Measurements from ENCODE around the gene TTC28. TPM values are rescaled to one million over a fixed set of nuclear protein-coding genes. Genes with fewer than 3 reads are reported as not detected.

TTC28 gene
- total RNA-seq, 1 experiment from 2014 or later = not detected

GRCh38 chr22:27993774-27994350 is 685.8 kb downstream of the TTC28 start:
- H3K27ac Mint-ChIP-seq (ENCODE audit: low read depth, unreplicated experiment) = no peak overlapping the region
- intact Hi-C loops (cut with micrococcal nuclease) = no loop called here
- no peak for DNase-seq (ENCODE audit: unreplicated experiment)
- CTCF ChIA-PET = interaction anchor here (0.7 to 1.3 kb wide), 2 partner anchors 113 to 679 kb away, joined by 3 read pairs; no protein-coding TSS in a partner anchor
- no peak overlapping the region for H3K4me3 Mint-ChIP-seq (ENCODE audit: unreplicated experiment)
- no peaks in the 10 kb centered on the region for H3K36me3 Mint-ChIP-seq (ENCODE audit: insufficient read depth, unreplicated experiment)
- H3K9me3 Mint-ChIP-seq (ENCODE audit: unreplicated experiment) = no peaks in the 10 kb centered on the region
- BruUV-seq (replicated peaks) = no TSS peak
- no peaks in the 10 kb centered on the region for H3K4me1 Mint-ChIP-seq (ENCODE audit: insufficient read depth, unreplicated experiment)
- POLR2A ChIA-PET = interaction anchor here (0.6 to 1.0 kb wide), 3 partner anchors 9 to 216 kb away, joined by 3 to 4 read pairs (median 3); no protein-coding TSS in a partner anchor
- no peak for TF ChIP-seq CTCF (IDR thresholded peaks at IDR 0.05; ENCODE audit: unreplicated experiment)
- H3K27me3 Mint-ChIP-seq (ENCODE audit: insufficient read depth, unreplicated experiment) = no peaks in the 10 kb centered on the region

DNA sequence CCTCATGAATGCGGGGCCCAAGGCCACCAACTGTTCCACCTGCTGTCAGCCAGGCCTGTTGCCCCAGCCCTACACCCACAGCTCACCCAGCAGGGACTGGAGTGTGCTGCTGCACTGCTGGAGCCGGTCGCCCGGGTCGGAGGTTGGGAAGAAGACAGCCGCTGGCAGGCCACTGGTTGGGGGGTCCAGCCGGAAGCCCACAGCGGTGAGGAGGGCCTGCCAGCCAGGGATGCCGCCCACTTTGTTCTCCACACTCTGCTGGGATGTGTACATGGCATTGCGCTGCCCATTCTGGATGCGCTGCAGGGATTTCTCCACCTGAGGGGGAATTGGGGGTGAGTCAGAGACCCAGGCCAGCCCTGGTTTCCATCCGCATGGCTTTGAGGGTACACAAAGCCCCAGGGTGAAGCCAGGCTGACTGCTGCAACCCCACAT is 686.4 kb downstream of the TTC28 start:
- intact Hi-C loops (cut with micrococcal nuclease) = no loop called here
- Mint-ChIP-seq H3K27ac (ENCODE audit: low read depth, unreplicated experiment) (no peak overlapping the region), H3K4me3 (ENCODE audit: unreplicated experiment) (no peak overlapping the region), H3K36me3 (ENCODE audit: insufficient read depth, unreplicated experiment) (no peaks in the 10 kb centered on the region), H3K4me1 (ENCODE audit: insufficient read depth, unreplicated experiment) (no peaks in the 10 kb centered on the region), H3K9me3 (ENCODE audit: unreplicated experiment) (no peaks in the 10 kb centered on the region), H3K27me3 (ENCODE audit: insufficient read depth, unreplicated experiment) (no peaks in the 10 kb centered on the region)
- DNase-seq (ENCODE audit: unreplicated experiment) = no peak
- BruUV-seq (replicated peaks) = no TSS peak
- TF ChIP-seq CTCF (IDR thresholded peaks at IDR 0.05; ENCODE audit: unreplicated experiment) = no peak
- POLR2A ChIA-PET = interaction anchor here (0.6 to 1.0 kb wide), 2 partner anchors 10 to 215 kb away, joined by 3 read pairs; no protein-coding TSS in a partner anchor
- CTCF ChIA-PET = no interaction called here

- ChIA-PET CTCF (interaction anchor here (0.6 kb wide), 1 partner anchor 402 kb away, joined by 3 read pairs; no protein-coding TSS in a partner anchor), POLR2A (interaction anchor here (1.0 kb wide), 1 partner anchor 10 kb away, joined by 3 read pairs; no protein-coding TSS in a partner anchor)
- H3K4me3 Mint-ChIP-seq (ENCODE audit: unreplicated experiment) = no peak overlapping the region
Observed at GRCh38 chr22:27992294-27993165, 687.1 kb downstream of the TTC28 start.

More at GRCh38 chr22:27992294-27993165, 687.1 kb downstream of the TTC28 start:
- BruUV-seq (replicated peaks) = no TSS peak
- H3K27me3 Mint-ChIP-seq (ENCODE audit: insufficient read depth, unreplicated experiment) = no peaks in the 10 kb centered on the region
- TF ChIP-seq CTCF (IDR thresholded peaks at IDR 0.05; ENCODE audit: unreplicated experiment) = no peak
- H3K4me1 Mint-ChIP-seq (ENCODE audit: insufficient read depth, unreplicated experiment) = no peaks in the 10 kb centered on the region
- H3K9me3 Mint-ChIP-seq (ENCODE audit: unreplicated experiment) = no peaks in the 10 kb centered on the region
- intact Hi-C loops (cut with micrococcal nuclease) = no loop called here
- no peak overlapping the region for H3K27ac Mint-ChIP-seq (ENCODE audit: low read depth, unreplicated experiment)
- H3K36me3 Mint-ChIP-seq (ENCODE audit: insufficient read depth, unreplicated experiment) = no peaks in the 10 kb centered on the region
- DNase-seq (ENCODE audit: unreplicated experiment) = no peak
